Fibroblast of lung (primary cell): Measurements from ENCODE around the gene REL.

Source experiments
- EZH2 ChIP-seq: IDR thresholded peaks from 2 replicates; pipeline ENCODE4 v1.5.1; 2012; ENCODE audit warnings: low read length, control low read depth, mild to moderate bottlenecking; ENCODE audit errors: missing control alignments
- TF ChIP-seq, protein P1 (sequence below), 2 donors: IDR thresholded peaks in 1 of 2; conservative IDR thresholded peaks in 1 of 2; 1 replicate in 1 of 2; 2 replicates in 1 of 2; pipeline ENCODE4 v1.5.1; 2011 to 2012; ENCODE audit warnings: low read length in 2 of 2, control low read depth in 1 of 2, inconsistent platforms in 1 of 2, low read depth in 1 of 2, mild to moderate bottlenecking in 1 of 2

- TF ChIP-seq, protein P1, sequence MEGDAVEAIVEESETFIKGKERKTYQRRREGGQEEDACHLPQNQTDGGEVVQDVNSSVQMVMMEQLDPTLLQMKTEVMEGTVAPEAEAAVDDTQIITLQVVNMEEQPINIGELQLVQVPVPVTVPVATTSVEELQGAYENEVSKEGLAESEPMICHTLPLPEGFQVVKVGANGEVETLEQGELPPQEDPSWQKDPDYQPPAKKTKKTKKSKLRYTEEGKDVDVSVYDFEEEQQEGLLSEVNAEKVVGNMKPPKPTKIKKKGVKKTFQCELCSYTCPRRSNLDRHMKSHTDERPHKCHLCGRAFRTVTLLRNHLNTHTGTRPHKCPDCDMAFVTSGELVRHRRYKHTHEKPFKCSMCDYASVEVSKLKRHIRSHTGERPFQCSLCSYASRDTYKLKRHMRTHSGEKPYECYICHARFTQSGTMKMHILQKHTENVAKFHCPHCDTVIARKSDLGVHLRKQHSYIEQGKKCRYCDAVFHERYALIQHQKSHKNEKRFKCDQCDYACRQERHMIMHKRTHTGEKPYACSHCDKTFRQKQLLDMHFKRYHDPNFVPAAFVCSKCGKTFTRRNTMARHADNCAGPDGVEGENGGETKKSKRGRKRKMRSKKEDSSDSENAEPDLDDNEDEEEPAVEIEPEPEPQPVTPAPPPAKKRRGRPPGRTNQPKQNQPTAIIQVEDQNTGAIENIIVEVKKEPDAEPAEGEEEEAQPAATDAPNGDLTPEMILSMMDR (conservative IDR thresholded peaks at IDR 0.05 in 1 of 2, IDR thresholded peaks at IDR 0.05 in 1 of 2; ENCODE audit: low read depth in 1 of 2, low read length in 2 of 2) = no peak
- no peak for TF ChIP-seq EZH2
Observed at GRCh38 chr2:60884800-60885199, 3.4 kb downstream of the REL start.
